ENCODE measurements around the gene TEAD1. TPM values are rescaled to one million over a fixed set of nuclear protein-coding genes. Genes with fewer than 3 reads are reported as not detected.

TEAD1 gene
- total and polyA plus RNA-seq, 9 of the 15 experiments (the other 6 are each of a cell fraction or from before 2014, with no cell fraction given), result 1.7 to 17.7 (median 10.8) TPM

DNA sequence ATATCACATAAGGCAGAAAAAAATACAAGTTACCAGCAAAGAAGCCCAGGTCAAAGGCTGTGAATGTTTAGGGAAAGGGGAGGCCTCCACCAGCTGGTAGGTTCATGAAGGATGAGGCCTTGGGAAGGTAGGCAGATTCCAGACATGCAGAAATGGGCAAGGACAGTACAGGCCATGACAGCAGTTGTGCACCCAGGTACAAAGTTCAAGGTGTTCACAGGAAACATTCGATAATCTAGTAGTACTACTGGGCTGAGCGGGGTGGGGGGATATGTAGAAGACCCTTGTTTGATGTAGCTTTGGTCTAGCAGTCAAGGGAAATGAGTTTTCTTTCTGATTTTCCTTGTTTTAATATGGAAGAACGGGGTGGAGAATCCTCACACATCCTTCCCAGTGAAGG is 182.1 kb downstream of the TEAD1 start (continued):
- TF ChIP-seq, protein P1, sequence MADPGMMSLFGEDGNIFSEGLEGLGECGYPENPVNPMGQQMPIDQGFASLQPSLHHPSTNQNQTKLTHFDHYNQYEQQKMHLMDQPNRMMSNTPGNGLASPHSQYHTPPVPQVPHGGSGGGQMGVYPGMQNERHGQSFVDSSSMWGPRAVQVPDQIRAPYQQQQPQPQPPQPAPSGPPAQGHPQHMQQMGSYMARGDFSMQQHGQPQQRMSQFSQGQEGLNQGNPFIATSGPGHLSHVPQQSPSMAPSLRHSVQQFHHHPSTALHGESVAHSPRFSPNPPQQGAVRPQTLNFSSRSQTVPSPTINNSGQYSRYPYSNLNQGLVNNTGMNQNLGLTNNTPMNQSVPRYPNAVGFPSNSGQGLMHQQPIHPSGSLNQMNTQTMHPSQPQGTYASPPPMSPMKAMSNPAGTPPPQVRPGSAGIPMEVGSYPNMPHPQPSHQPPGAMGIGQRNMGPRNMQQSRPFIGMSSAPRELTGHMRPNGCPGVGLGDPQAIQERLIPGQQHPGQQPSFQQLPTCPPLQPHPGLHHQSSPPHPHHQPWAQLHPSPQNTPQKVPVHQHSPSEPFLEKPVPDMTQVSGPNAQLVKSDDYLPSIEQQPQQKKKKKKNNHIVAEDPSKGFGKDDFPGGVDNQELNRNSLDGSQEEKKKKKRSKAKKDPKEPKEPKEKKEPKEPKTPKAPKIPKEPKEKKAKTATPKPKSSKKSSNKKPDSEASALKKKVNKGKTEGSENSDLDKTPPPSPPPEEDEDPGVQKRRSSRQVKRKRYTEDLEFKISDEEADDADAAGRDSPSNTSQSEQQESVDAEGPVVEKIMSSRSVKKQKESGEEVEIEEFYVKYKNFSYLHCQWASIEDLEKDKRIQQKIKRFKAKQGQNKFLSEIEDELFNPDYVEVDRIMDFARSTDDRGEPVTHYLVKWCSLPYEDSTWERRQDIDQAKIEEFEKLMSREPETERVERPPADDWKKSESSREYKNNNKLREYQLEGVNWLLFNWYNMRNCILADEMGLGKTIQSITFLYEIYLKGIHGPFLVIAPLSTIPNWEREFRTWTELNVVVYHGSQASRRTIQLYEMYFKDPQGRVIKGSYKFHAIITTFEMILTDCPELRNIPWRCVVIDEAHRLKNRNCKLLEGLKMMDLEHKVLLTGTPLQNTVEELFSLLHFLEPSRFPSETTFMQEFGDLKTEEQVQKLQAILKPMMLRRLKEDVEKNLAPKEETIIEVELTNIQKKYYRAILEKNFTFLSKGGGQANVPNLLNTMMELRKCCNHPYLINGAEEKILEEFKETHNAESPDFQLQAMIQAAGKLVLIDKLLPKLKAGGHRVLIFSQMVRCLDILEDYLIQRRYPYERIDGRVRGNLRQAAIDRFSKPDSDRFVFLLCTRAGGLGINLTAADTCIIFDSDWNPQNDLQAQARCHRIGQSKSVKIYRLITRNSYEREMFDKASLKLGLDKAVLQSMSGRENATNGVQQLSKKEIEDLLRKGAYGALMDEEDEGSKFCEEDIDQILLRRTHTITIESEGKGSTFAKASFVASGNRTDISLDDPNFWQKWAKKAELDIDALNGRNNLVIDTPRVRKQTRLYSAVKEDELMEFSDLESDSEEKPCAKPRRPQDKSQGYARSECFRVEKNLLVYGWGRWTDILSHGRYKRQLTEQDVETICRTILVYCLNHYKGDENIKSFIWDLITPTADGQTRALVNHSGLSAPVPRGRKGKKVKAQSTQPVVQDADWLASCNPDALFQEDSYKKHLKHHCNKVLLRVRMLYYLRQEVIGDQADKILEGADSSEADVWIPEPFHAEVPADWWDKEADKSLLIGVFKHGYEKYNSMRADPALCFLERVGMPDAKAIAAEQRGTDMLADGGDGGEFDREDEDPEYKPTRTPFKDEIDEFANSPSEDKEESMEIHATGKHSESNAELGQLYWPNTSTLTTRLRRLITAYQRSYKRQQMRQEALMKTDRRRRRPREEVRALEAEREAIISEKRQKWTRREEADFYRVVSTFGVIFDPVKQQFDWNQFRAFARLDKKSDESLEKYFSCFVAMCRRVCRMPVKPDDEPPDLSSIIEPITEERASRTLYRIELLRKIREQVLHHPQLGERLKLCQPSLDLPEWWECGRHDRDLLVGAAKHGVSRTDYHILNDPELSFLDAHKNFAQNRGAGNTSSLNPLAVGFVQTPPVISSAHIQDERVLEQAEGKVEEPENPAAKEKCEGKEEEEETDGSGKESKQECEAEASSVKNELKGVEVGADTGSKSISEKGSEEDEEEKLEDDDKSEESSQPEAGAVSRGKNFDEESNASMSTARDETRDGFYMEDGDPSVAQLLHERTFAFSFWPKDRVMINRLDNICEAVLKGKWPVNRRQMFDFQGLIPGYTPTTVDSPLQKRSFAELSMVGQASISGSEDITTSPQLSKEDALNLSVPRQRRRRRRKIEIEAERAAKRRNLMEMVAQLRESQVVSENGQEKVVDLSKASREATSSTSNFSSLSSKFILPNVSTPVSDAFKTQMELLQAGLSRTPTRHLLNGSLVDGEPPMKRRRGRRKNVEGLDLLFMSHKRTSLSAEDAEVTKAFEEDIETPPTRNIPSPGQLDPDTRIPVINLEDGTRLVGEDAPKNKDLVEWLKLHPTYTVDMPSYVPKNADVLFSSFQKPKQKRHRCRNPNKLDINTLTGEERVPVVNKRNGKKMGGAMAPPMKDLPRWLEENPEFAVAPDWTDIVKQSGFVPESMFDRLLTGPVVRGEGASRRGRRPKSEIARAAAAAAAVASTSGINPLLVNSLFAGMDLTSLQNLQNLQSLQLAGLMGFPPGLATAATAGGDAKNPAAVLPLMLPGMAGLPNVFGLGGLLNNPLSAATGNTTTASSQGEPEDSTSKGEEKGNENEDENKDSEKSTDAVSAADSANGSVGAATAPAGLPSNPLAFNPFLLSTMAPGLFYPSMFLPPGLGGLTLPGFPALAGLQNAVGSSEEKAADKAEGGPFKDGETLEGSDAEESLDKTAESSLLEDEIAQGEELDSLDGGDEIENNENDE (IDR thresholded peaks at IDR 0.05; ENCODE audit: low read depth, low read length), result no peak
- TF ChIP-seq RFX5 (IDR thresholded peaks at IDR 0.05; ENCODE audit: low read depth, low read length), result no peak
- TF ChIP-seq SAFB (IDR thresholded peaks at IDR 0.05; ENCODE audit: borderline replicate concordance, low read depth, low read length), result no peak
